ENCODE measurements around the gene IL1B.

The IL1B gene

DNA sequence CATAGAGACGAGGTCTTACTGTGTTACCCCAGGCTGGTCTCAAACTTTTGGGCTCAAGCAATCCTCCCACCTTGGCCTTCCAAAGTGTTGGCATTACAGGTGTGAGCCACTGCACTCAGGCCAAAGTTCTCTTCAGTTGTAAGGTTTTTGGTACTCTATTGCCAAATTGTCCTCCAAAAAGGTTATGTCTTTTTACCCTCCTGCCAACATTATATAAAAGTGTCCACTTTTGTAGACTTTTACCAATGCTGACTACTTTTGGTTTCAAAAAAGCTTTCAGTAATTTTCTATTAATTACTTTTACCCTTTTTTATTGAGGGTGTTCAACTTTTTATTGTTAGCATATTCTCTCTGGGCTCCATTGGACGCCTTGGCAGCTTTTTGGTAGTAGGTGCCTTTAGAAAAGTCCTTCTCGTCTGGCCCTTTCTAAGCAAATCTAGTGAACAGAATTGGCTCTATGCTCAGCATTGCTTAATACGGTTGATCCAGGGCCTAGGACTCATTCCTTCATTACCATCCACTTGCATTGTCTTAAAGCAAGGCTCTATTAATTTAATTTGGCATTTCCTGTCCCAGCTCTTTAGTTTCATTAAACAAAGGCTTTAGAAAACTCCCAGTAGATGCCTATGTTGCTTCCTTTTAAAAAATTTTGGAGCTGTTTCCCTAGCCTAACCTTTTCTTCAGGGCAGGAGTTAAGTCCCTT lies 35.5 kb downstream of the IL1B start:
- no peak overlapping the region for H3K4me3 ChIP-seq
- no peak for TF ChIP-seq CTCF (IDR thresholded peaks at IDR 0.05)
- no peak overlapping the region for H3K27ac ChIP-seq
- DNase-seq (ENCODE audit: low spot score) = no peak

GRCh38 chr2:112798979-112799975 lies 37.3 kb downstream of the IL1B start:
- DNase-seq (ENCODE audit: low spot score) = no peak
- H3K4me3 ChIP-seq = no peak overlapping the region
- H3K27ac ChIP-seq = no peak overlapping the region
- no peak for TF ChIP-seq CTCF (IDR thresholded peaks at IDR 0.05)

GRCh38 chr2:112796486-112796885 lies 40.1 kb downstream of the IL1B start:
- Histone ChIP-seq H3K27ac (no peak overlapping the region), H3K4me3 (no peak overlapping the region)
- no peak for DNase-seq (ENCODE audit: low spot score)
- no peak for TF ChIP-seq CTCF (IDR thresholded peaks at IDR 0.05)

DNA sequence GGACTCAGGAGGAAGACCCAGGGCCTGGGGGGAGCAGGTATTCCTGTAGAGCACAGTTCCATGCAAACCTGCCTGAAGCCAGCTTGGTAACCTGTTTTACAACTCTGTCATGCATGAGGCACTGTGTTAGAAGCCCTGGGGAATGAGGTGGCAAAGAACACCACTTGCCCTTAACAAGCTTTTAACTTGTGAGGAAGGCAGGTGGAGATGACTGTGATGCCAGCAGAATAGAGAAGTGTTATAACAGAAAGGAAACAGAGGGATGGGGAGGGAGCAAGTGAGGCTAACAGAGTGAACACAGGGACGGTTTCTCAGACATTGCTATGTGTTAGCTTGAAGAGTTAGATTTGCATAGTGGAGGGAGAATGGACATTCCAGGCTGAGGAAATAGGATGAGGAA lies 40.8 kb downstream of the IL1B start:
- Histone ChIP-seq H3K4me3 (no peak overlapping the region), H3K27ac (no peak overlapping the region)
- DNase-seq (ENCODE audit: low spot score) = no peak
- TF ChIP-seq CTCF (IDR thresholded peaks at IDR 0.05) = no peak

DNA sequence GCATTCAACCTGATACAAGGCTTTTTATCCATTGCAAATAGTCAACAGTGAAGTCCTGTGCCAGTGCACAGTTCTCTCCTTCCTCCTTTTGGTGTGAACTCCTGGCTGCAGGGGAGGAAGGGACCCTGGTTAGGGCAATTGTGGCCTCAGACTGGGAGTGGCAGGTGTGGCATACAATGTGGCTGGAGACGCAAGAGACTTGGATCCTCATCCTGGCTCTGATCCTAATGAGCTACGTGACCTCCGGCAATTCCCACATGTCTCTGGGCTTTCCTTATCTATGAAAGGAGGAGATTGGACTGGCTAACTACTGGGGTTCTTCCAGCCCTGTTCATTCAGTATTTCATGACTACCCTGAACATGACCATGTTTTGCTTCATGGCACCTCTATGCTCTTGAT lies 41.7 kb downstream of the IL1B start:
- Histone ChIP-seq H3K4me3 (no peak overlapping the region), H3K27ac (no peak overlapping the region)
- DNase-seq (ENCODE audit: low spot score) = no peak
- TF ChIP-seq CTCF (IDR thresholded peaks at IDR 0.05) = no peak

DNA sequence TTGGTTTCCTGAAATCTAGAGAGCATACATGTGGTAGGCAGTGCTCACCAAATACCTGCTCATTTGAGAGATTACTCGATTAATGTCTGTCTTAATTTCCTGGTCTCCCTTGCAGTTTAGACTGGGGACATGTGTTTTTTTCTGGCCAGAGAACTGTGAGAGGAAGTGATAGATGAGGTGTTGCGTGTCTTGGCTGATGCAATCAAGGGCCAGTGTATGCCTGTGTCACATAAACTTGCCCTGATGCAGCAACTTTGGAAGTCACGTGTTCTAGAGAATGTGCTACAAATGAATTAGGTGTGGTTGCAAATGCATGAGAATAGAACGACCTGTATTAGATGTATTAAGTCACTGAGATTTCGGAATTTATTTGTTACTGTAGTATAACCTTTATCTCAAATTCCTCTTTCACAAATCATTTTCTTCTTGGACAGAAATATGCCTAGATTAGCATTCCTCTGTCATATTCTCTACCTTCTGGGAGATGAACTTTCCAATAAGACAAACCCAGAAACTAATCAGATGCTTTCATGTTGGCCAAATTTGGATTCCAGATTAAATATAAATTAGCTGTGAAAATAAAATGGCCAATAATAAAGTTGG lies 42.3 kb downstream of the IL1B start:
- DNase-seq (ENCODE audit: low spot score) = no peak
- no peak for TF ChIP-seq CTCF (IDR thresholded peaks at IDR 0.05)
- no peak overlapping the region for H3K4me3 ChIP-seq
- no peak overlapping the region for H3K27ac ChIP-seq
